Gastrocnemius medialis (tissue), 4 donors: ENCODE measurements around the gene MSI2. TPM values are rescaled to one million over a fixed set of nuclear protein-coding genes. Genes with fewer than 3 reads are reported as not detected.
A peak's percentile ranks its signal among the peaks of the same experiment; 100 is the strongest.

Experiments
- ATAC-seq, 2 donors: fragments of 150-250 bp; one replicate each; pipeline ENCODE4 v1.9.1; 2016
- DNase-seq, 2 donors: peaks; one replicate each; pipeline ENCODE4 v3.0.0-alpha.2; 2019
- H3K27ac ChIP-seq, 4 donors: fragments of 200-600 bp; sonication (generic); 1 replicate in 1 of 4; 2 replicates in 3 of 4; pipeline ENCODE4 v1.5.1; 2016 to 2018; ENCODE audit warnings: mild to moderate bottlenecking in 2 of 4, moderate library complexity in 1 of 4
- H3K27me3 ChIP-seq, 3 donors: fragments of 200-600 bp; sonication (generic) in 2 of 3; 1 replicate in 1 of 3; 2 replicates in 2 of 3; pipeline versions ENCODE4 v1.5.1 to v1.6.0; 2016 to 2019; ENCODE audit warnings: mild to moderate bottlenecking in 1 of 3, moderate library complexity in 1 of 3
- H3K36me3 ChIP-seq, 2 donors: fragments of 200-600 bp; sonication (generic) in 1 of 2; one replicate each; pipeline ENCODE4 v1.5.1; 2017 to 2018
- H3K4me1 ChIP-seq, 2 donors: fragments of 200-600 bp; sonication (generic) in 1 of 2; one replicate each; pipeline ENCODE4 v1.5.1; 2016 to 2017; ENCODE audit warnings: mild to moderate bottlenecking in 2 of 2
- H3K4me3 ChIP-seq, 4 donors: fragments of 200-600 bp; sonication (generic) in 3 of 4; 1 replicate in 1 of 4; 2 replicates in 3 of 4; pipeline ENCODE4 v1.5.1; 2016 to 2019; ENCODE audit warnings: mild to moderate bottlenecking in 2 of 4
- H3K9me3 ChIP-seq, 3 donors: fragments of 200-600 bp; sonication (generic) in 2 of 3; 1 replicate in 1 of 3; 2 replicates in 2 of 3; pipeline ENCODE4 v1.5.1; 2016 to 2019
- CTCF ChIP-seq, 5 experiments: fragments of 450-650 bp in 3 of 5; fragments of 200-600 bp in 2 of 5; sonication (generic) in 2 of 5; IDR thresholded peaks in 4 of 5; conservative IDR thresholded peaks in 1 of 5; 1 replicate in 4 of 5; 2 replicates in 1 of 5; pipeline ENCODE4 v1.5.1; 2016 to 2019; ENCODE audit warnings: antibody characterized with exemption in 5 of 5, mild to moderate bottlenecking in 3 of 5, moderate library complexity in 3 of 5
- POLR2A ChIP-seq, 2 donors: fragments of 450-650 bp; IDR thresholded peaks; one replicate each; pipeline ENCODE4 v1.6.1; 2017; ENCODE audit warnings: antibody characterized with exemption in 2 of 2, mild to moderate bottlenecking in 2 of 2, moderate library complexity in 2 of 2
- in situ Hi-C, 4 donors: fragments of 200-750 bp; cut with MboI; loops; one replicate each; pipeline versions ENCODE4 v1.15.0 to v1.8.0; 2017; ENCODE audit warnings: low sequenced_read_pairs in 4 of 4
- intact Hi-C: fragments of 100-400 bp; cut with DNase I; formaldehyde crosslinking; loops from one replicate; pipeline ENCODE4 v1.15.1; 2023; ENCODE audit warnings: low total_unique reads
- total RNA-seq, 4 donors: library from RNA; depleted of rRNA; stranded (reverse); fragments of >200 nt; gene quantifications; one replicate each; pipeline versions ENCODE4 v1.1.0 to v1.2.3, GENCODE V29; 2016

MSI2 gene
- total RNA-seq, 4 donors from 2014 or later: 33.1 to 66.2 (median 48.5) TPM

- in situ Hi-C loops: no loop called here
Measured at GRCh38 chr17:57705921-57706695, 449.8 kb downstream of the MSI2 start.

GRCh38 chr17:57706761-57707160 is 450.4 kb downstream of the MSI2 start:
- no peak overlapping the region for H3K4me3 ChIP-seq
- intact Hi-C loops: no loop called here
- ATAC-seq (no peak), DNase-seq (no peak)
- in situ Hi-C loops: no loop called here
- no peak for TF ChIP-seq CTCF (IDR thresholded peaks at IDR 0.05 in 4 of 5, conservative IDR thresholded peaks at IDR 0.05 in 1 of 5)
- TF ChIP-seq POLR2A (IDR thresholded peaks at IDR 0.05): no peak
- H3K36me3 ChIP-seq: no peaks in the 10 kb centered on the region
- H3K27ac ChIP-seq: no peak overlapping the region
- H3K27me3 ChIP-seq: no peaks in the 10 kb centered on the region
- H3K9me3 ChIP-seq: no peaks in the 10 kb centered on the region
- H3K4me1 ChIP-seq: peaks cover 12% of the 10 kb centered on the region in 2 donors

More at GRCh38 chr17:57705921-57706695, 449.8 kb downstream of the MSI2 start:
- peaks cover 12% of the 10 kb centered on the region in 2 donors for H3K4me1 ChIP-seq
- H3K4me3 ChIP-seq: no peak overlapping the region
- no peak for TF ChIP-seq POLR2A (IDR thresholded peaks at IDR 0.05)
- TF ChIP-seq CTCF (IDR thresholded peaks at IDR 0.05 in 4 of 5, conservative IDR thresholded peaks at IDR 0.05 in 1 of 5): no peak
- H3K9me3 ChIP-seq: no peaks in the 10 kb centered on the region
- DNase-seq (no peak), ATAC-seq (no peak)
- intact Hi-C loops: no loop called here
- H3K27ac ChIP-seq: no peak overlapping the region
- H3K27me3 ChIP-seq: no peaks in the 10 kb centered on the region
- H3K36me3 ChIP-seq: no peaks in the 10 kb centered on the region

- H3K27me3 ChIP-seq: no peaks in the 10 kb centered on the region
- H3K36me3 ChIP-seq: no peaks in the 10 kb centered on the region
- ATAC-seq: peak; percentile 74 to 92
- TF ChIP-seq POLR2A (IDR thresholded peaks at IDR 0.05) (no peak), CTCF (IDR thresholded peaks at IDR 0.05 in 4 of 5, conservative IDR thresholded peaks at IDR 0.05 in 1 of 5) (no peak)
- peak overlapping the region; percentile 9 to 63 (median 48) for H3K27ac ChIP-seq
- H3K4me1 ChIP-seq: peaks cover 12% of the 10 kb centered on the region in 2 donors
- H3K4me3 ChIP-seq: peak overlapping the region in 1 of 4 donors; percentile 12
- intact Hi-C loops: no loop called here
- in situ Hi-C loops: no loop called here
- no peaks in the 10 kb centered on the region for H3K9me3 ChIP-seq
- peak; percentile 14 to 42 for DNase-seq
Measured at GRCh38 chr17:57707892-57708291, 451.6 kb downstream of the MSI2 start.

- peak overlapping the region; percentile 9 to 63 (median 48) for H3K27ac ChIP-seq
- in situ Hi-C loops: no loop called here
Measured at GRCh38 chr17:57708410-57708809, 452.1 kb downstream of the MSI2 start.

More at GRCh38 chr17:57708410-57708809, 452.1 kb downstream of the MSI2 start:
- Histone ChIP-seq H3K36me3 (no peaks in the 10 kb centered on the region), H3K27me3 (no peaks in the 10 kb centered on the region), H3K4me3 (no peak overlapping the region), H3K4me1 (peaks cover 12% of the 10 kb centered on the region in 2 donors), H3K9me3 (no peaks in the 10 kb centered on the region)
- DNase-seq (no peak), ATAC-seq (peak; percentile 22 to 28)
- TF ChIP-seq POLR2A (IDR thresholded peaks at IDR 0.05): no peak
- no peak for TF ChIP-seq CTCF (IDR thresholded peaks at IDR 0.05 in 4 of 5, conservative IDR thresholded peaks at IDR 0.05 in 1 of 5)
- intact Hi-C loops: no loop called here
